HepG2 (cell line): ENCODE measurements around the gene DYSF. TPM values are rescaled to one million over a fixed set of nuclear protein-coding genes. Genes with fewer than 3 reads are reported as not detected.

Experiments
- ATAC-seq: fragments of 200-7000 bp; cut with Tn5 transposase; 3 replicates; pipeline ENCODE4 v1.9.1; 2020; ENCODE audit warnings: mild to moderate bottlenecking, moderate library complexity
- BruUV-seq: library from RNA; stranded (reverse); fragments of 400-500 nt; replicated peaks from 2 replicates; lab custom pipeline; 2021; lab: Mats Ljungman, UMichigan
- CTCF ChIA-PET: fragments of 300-600 bp; formaldehyde crosslinking; extraction: SDS; loops from one replicate; lab custom pipeline; 2021; ENCODE audit warnings: low total read pairs, inconsistent platforms, low intra/inter-chr PET ratio; lab: Yijun Ruan, JAX
- POLR2A ChIA-PET: fragments of 350-600 bp; sonication (Branson Sonifier 250); formaldehyde crosslinking; loops from one replicate; lab custom pipeline; 2020; ENCODE audit warnings: antibody characterized with exemption, inconsistent platforms; lab: Yijun Ruan, JAX
- DNase-seq: peaks from one replicate; pipeline ENCODE4 v3.0.0-alpha.2; 2015; ENCODE audit warnings: low spot score
- FAIRE-seq: peaks from 3 replicates; lab custom pipeline; 2011; peaks lifted over from hg19 to GRCh38; lab: Jason Lieb, UNC
- H2AFZ ChIP-seq: one replicate; pipeline ENCODE4 v1.6.1; 2011; ENCODE audit warnings: low read length, inconsistent platforms
- H3K27ac ChIP-seq: fragments of 300-600 bp; 3 replicates; pipeline ENCODE4 v1.8.0; 2011; ENCODE audit warnings: mixed run types, mild to moderate bottlenecking, mixed read lengths, low read length, inconsistent platforms; ENCODE audit not compliant: insufficient read depth; ENCODE audit errors: extremely low read length
- H3K27me3 ChIP-seq, 2 experiments: fragments of 200-600 bp in 1 of 2; 2 replicates in 1 of 2; 3 replicates in 1 of 2; pipeline versions ENCODE4 v1.6.0 to v1.8.0; 2011; ENCODE audit warnings: low read length in 2 of 2, mild to moderate bottlenecking in 2 of 2, moderate library complexity in 2 of 2, inconsistent platforms in 1 of 2; ENCODE audit not compliant: insufficient read depth in 2 of 2, control insufficient read depth in 1 of 2
- H3K36me3 ChIP-seq, 2 experiments: fragments of 200-600 bp in 1 of 2; replicated peaks in 1 of 2; 2 replicates in 1 of 2; 3 replicates in 1 of 2; pipeline versions ENCODE4 v1.5.1 to v1.8.0; 2011; ENCODE audit warnings: low read length in 2 of 2, inconsistent platforms in 1 of 2; ENCODE audit not compliant: insufficient read depth in 2 of 2, control insufficient read depth in 1 of 2
- H3K4me1 ChIP-seq: 2 replicates; pipeline ENCODE4 v1.5.1; 2012; ENCODE audit warnings: low read length, inconsistent platforms; ENCODE audit not compliant: insufficient read depth
- H3K4me2 ChIP-seq: 2 replicates; pipeline ENCODE4 v1.6.0; 2011; ENCODE audit warnings: low read depth, low read length, inconsistent platforms
- H3K4me3 ChIP-seq, 3 experiments: fragments of 200-600 bp in 1 of 3; sonication (generic), shearing (Covaris generic) in 1 of 3; replicated peaks in 1 of 3; 2 replicates each; pipeline ENCODE4 v1.5.1; 2011 to 2016; ENCODE audit warnings: low read length in 3 of 3, inconsistent platforms in 2 of 3, low read depth in 2 of 3, mild to moderate bottlenecking in 2 of 3, control low read depth in 1 of 3, mixed read lengths in 1 of 3; ENCODE audit not compliant: insufficient read depth in 1 of 3
- H3K79me2 ChIP-seq: one replicate; pipeline ENCODE4 v1.6.1; 2011; ENCODE audit warnings: low read length, inconsistent platforms; ENCODE audit not compliant: insufficient read depth
- H3K9ac ChIP-seq: 2 replicates; pipeline ENCODE4 v1.6.0; 2011; ENCODE audit warnings: mild to moderate bottlenecking, low read depth, low read length, inconsistent platforms; ENCODE audit not compliant: insufficient read depth
- H3K9me3 ChIP-seq: 2 replicates; pipeline ENCODE4 v1.5.1; 2012; ENCODE audit warnings: mild to moderate bottlenecking, low read length
- H4K20me1 ChIP-seq: 2 replicates; pipeline ENCODE4 v1.6.0; 2011; ENCODE audit warnings: inconsistent platforms, mild to moderate bottlenecking, low read length, moderate library complexity; ENCODE audit not compliant: insufficient read depth
- AHR ChIP-seq: IDR thresholded peaks from 2 replicates; pipeline ENCODE4 v1.6.1; 2018; ENCODE audit warnings: missing genetic modification reagents, missing compliant biosample characterization
- DMTF1 ChIP-seq: sonication (generic); formaldehyde crosslinking; IDR thresholded peaks from 2 replicates; pipeline ENCODE4 v1.4.0; 2020; ENCODE audit warnings: mild to moderate bottlenecking, missing genetic modification reagents
- FOXK2 ChIP-seq: fragments of 450-650 bp; IDR thresholded peaks from 2 replicates; pipeline ENCODE4 v1.6.1; 2016
- GABPA ChIP-seq, 2 experiments: IDR thresholded peaks; 2 replicates each; pipeline ENCODE4 v1.6.1; 2011 to 2016; ENCODE audit warnings: low read depth in 2 of 2, low read length in 1 of 2, missing biosample characterization in 1 of 2, missing genetic modification characterization in 1 of 2
- IRF1 ChIP-seq: sonication (generic); formaldehyde crosslinking; IDR thresholded peaks from 2 replicates; pipeline ENCODE4 v1.4.0; 2020; ENCODE audit warnings: low read depth, mild to moderate bottlenecking, missing genetic modification reagents
- KAT7 ChIP-seq: IDR thresholded peaks from 2 replicates; pipeline ENCODE4 v1.6.1; 2018; ENCODE audit warnings: borderline replicate concordance, missing compliant biosample characterization
- SIX1 ChIP-seq: sonication (generic); formaldehyde crosslinking; IDR thresholded peaks from 2 replicates; pipeline ENCODE4 v1.4.0; 2020; ENCODE audit warnings: missing genetic modification reagents, borderline replicate concordance
- XRCC5 ChIP-seq: fragments of 200-400 bp; formaldehyde crosslinking; optimal IDR thresholded peaks from 2 replicates; pipeline ENCODE3; 2017; ENCODE audit warnings: mild to moderate bottlenecking, low read length
- WGBS: methylation state at CpG from one replicate; pipeline ENCODE4 v1.1.6; 2017; ENCODE audit warnings: low lambda C conversion rate; 5-methylcytosine and 5-hydroxymethylcytosine counted together
- in situ Hi-C: cut with HindIII; loops from 2 replicates; pipeline ENCODE4 v1.10.0; 2017; ENCODE audit warnings: low pct_unique_long_range_greater_than_20kb; ENCODE audit not compliant: extremely low pct_ligation_motif_present
- intact Hi-C: fragments of 100-400 bp; cut with micrococcal nuclease; formaldehyde crosslinking; loops from one replicate; pipeline ENCODE4 v1.10.0; 2022; ENCODE audit not compliant: unreplicated experiment
- polyA plus RNA-seq, 8 experiments: library from polyadenylated mRNA; depleted of rRNA in 3 of 8; stranded (reverse) in 7 of 8; unstranded in 1 of 8; fragments of >200 nt; fragmentation: Illumina TruSeq in 4 of 8; extraction: Trizol in 4 of 8; gene quantifications; 2 replicates each; pipeline versions ENCODE4 v1.2.1 to v1.2.3, GENCODE V29; 2011 to 2016; ENCODE audit warnings: low read depth in 4 of 8, missing spikeins in 1 of 8, mixed read lengths in 1 of 8; ENCODE audit not compliant: insufficient read depth in 1 of 8
- total RNA-seq, 5 experiments: library from RNA; depleted of rRNA; stranded (reverse); fragments of >200 nt; fragmentation: Illumina TruSeq; extraction: Trizol; gene quantifications; 2 replicates each; pipeline ENCODE4 v1.2.3, GENCODE V29; 2016; ENCODE audit warnings: low read depth in 1 of 5

DYSF gene
- total and polyA plus RNA-seq, 2 of the 13 experiments (the other 11 are each of a cell fraction or from before 2014, with no cell fraction given), result 0.15 to 2.4 TPM

- no peak for TF ChIP-seq SIX1 (CRISPR knock-in tag)
These were observed 63.0 kb downstream of the DYSF start (continued) for GRCh38 chr2:71516253-71516888.

- ChIA-PET CTCF (no interaction called here), POLR2A (no interaction called here)
- H3K27ac ChIP-seq, result no peak overlapping the region
- BruUV-seq, result no TSS peak
- H3K9me3 ChIP-seq, result no peaks in the 10 kb centered on the region
- 31% methylated on average over 4 of the region's 4 CpGs for WGBS
- H2AFZ ChIP-seq, result no peak overlapping the region
- no peak for TF ChIP-seq FOXK2
- no peak for TF ChIP-seq IRF1 (CRISPR knock-in tag)
- no peak for TF ChIP-seq GABPA (IDR thresholded peaks at IDR 0.05; ENCODE audit: low read depth, low read length)
- no peak for TF ChIP-seq GABPA (CRISPR knock-in tag; IDR thresholded peaks at IDR 0.05; ENCODE audit: low read depth)
- TF ChIP-seq XRCC5, result no peak
- TF ChIP-seq DMTF1 (CRISPR knock-in tag), result no peak
- no peak for TF ChIP-seq KAT7 (CRISPR knock-in tag)
- no peak for TF ChIP-seq AHR (CRISPR knock-in tag)
- in situ Hi-C loops, result loop anchor here (10.0 kb wide), 1 partner anchor 293 kb away; the partner anchor contains the start of gene PAIP2B
- DNase-seq, result no peak
- no peaks in the 10 kb centered on the region for H3K4me1 ChIP-seq
- FAIRE-seq, result no peak
- no peaks in the 10 kb centered on the region for H3K79me2 ChIP-seq
- H3K27me3 ChIP-seq, result peaks cover 4 to 38% of the 10 kb centered on the region in 2 experiments; a peak in 4 of 5 replicates
- no peak overlapping the region for H3K4me2 ChIP-seq
- no peaks in the 10 kb centered on the region for H4K20me1 ChIP-seq
- intact Hi-C loops, result no loop called here
- H3K36me3 ChIP-seq, result no peaks in the 10 kb centered on the region
- no peak overlapping the region for H3K4me3 ChIP-seq
- ATAC-seq, result no peak
- H3K9ac ChIP-seq, result no peak overlapping the region
These were observed 64.5 kb downstream of the DYSF start for GRCh38 chr2:71517851-71518250.
